SH-SY5Y (cell line): Measurements from ENCODE around the gene ZNF35.

Experiments used
- GATA2 ChIP-seq: IDR thresholded peaks from 2 replicates; pipeline ENCODE4 v1.6.1; 2011; ENCODE audit warnings: mild to moderate bottlenecking, low read depth, low read length
- GATA3 ChIP-seq: IDR thresholded peaks from 2 replicates; pipeline ENCODE4 v1.6.1; 2011; ENCODE audit warnings: low read depth, mild to moderate bottlenecking, low read length, moderate library complexity

Gene ZNF35

DNA sequence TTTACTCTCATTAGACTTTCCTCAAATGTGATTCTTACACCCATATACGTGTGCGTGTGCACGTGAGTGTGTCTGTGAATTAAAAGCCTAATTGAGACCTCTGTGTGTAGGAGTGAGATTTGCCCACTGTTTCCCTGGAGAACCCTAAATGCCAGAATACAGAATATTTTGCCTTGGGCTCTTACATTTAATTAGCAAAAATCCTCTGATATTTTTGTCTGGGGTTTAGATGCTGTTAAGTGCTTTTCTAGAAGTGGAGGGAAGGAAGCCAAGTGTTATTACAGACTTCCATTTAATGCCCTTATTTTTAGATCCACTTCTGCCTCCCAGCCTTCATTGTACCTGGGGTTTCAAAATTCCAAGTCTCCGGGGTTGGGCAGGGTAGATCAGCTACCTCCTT, 17.8 kb downstream of the ZNF35 start:
- TF ChIP-seq GATA2: no peak
- TF ChIP-seq GATA3: no peak

DNA sequence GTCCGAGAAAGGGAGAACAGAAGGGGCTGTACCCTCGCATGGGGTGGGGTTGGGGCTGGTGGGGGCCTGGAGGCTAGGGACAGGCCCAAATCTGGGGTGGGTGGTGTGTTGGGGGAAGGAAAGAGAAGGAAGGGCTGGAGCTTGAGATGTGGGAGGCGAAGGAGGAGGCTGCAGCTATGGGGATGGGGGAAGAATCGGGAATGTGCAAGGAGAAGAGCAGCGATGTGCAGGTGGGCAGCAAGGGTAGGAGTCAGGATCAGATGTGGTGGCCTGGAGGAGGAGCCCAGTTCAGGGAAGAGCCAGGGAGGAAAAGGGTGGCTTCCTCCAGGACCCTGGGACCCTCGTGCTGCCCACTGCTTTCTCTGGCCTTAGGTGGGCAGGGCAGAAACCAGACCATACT, 21.2 kb downstream of the ZNF35 start:
- TF ChIP-seq GATA3: no peak

DNA sequence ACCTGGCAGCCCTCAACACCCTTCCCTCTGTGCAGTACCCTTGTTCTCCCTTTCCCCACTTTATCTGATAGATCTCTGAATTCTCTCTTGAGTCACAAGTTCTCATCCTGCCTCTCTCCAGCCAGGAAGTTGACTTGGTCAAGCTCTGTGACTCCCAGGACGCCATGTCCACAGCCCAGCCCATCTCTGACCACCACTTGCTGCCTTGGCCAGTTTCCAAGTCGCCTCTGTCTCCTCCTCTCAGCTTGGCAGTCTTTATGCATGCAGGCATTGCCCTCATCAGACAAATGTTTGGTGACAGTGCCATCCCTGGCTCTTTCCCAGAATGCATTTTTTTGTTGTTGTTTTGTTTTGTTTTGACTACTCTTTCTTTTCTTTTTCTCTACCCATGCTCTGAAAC, 25.7 kb downstream of the ZNF35 start:
- no peak for TF ChIP-seq GATA3
- TF ChIP-seq GATA2: no peak

DNA sequence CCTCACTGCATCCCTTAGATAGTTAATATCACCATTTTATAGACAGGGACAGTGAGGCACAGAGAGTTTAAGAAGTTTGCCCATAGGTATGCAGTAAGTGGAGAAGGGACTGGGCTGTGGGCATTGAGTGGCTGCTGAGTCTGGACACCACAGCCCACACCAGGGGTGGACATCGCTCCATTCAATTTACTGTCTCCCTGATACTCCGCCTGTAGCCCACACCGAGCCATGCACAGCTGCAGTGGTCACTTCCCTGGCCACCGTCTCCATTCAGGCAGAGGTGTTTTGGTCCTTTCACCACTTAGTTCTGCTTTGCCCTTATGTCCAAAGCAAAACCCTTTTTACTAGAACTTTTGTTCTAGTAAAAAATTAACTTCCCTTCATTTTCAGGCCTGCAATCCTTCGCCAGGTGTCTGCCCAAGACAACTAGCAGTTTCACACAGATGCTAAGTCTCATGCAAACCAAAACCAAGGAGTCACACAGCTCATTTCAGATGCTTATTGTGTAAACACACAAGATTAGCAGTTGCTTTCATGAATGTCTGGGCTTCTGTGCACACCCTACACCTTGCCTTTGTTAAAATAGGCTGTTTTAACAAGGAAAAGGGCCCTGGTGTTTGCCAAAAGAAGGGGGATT, 30.1 kb downstream of the ZNF35 start:
- no peak for TF ChIP-seq GATA3
- no peak for TF ChIP-seq GATA2

DNA sequence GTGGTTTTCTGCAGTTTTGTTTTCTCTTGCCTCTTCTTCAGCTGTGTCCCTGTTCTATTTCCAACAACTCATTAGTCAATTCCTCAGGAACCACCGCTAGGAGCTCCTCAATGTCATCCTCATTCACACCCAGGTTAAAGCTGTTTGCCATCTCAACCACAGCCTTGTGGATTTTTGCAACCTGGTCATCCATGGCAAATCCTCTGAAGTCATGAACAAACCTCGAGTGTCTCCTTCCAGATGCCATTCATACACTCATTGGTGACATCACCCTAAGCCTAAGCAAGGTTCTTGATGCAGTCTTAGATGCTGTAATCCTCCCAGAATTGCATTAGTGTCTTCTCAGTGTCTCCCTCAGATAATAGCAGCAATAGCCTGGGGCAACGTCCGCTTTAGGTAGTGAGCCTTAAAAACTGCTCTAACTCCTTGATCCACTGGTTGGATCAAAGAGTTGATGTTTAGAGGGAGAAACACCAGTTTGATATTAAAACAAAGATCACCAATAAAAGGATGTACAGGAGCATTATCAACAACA, 32.5 kb downstream of the ZNF35 start:
- no peak for TF ChIP-seq GATA3

DNA sequence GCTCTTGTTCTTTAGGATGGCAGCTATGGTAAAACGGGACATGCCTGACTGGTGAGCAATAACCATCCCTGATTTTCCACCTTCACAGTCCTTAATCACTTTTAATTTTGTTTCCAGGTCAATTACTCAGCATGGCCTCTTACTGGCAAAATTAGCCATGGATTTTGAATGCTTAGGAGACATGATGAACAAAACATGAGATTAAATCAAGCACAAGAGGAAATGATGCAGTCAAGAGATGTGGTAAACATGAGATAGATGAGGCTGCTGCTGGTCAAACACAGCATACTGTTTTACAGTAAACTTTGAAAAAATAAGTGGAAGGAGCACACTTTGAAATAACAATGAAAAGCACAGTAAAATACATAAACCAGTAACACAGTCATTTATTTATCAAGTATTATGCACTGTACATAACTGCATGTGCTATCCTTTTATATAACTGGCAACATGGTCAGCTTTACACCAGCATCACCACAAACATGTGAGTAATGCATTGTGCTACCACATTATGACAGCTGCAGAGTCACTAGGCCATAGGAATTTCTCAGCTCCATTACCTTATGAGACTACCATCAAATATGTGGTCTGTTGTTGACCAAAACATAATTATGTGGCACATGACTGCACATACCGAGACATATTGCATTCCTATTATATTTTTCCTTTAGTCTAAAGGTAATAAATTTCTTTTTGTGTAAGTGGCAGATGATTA, 33.8 kb downstream of the ZNF35 start:
- no peak for TF ChIP-seq GATA2
- TF ChIP-seq GATA3: no peak

DNA sequence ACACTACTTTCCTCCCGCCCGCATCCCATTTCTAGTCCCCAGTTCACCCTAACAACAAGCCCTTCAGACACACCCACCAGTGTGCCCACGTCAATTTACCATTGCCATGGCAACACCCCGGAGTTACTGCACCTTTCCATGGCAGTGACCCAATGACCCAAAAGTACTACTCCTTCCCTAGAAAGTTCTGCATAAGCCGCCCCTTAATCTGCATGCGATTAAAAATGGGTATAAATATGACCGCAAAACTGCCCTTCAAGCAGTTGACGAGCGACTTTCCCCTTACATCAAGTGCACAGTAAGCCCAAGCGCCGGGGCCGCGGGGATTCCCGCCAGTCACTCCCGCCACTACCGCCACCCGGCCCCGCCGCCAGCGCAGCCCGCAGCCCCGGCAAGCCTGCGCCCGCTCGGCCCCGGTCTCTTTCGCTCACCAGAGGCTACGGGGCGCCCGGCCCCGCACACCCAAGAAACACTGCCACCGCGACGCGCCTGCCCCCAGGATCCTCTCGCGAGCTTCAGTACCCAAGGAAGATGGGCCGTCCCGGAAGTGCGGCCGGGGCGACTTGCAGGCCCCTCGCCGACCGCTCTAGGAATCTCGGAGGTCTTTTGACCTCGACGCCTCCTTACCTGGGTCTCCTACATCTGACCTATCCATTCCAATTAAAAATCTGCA, 36.7 kb downstream of the ZNF35 start:
- TF ChIP-seq GATA3: no peak
- no peak for TF ChIP-seq GATA2

DNA sequence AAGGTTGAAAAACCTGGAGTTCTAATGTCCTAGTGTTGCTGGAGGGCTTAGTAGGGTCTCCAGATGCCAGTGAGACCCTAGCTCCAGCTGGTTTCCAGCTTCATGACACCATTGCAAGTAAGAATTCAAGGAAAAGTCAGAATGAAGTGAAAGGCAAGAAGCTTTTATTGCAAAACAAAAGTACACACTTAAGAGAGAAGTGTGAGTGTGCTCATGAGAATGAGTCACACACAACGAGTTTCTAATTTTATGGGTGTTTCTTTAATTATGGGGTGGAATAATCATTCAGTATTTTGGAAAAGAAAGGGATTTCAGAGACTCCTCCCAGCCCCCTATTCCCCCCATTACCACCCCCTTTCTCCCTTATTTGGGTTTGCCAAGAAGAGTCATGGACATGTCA, 39.4 kb downstream of the ZNF35 start:
- no peak for TF ChIP-seq GATA3
- no peak for TF ChIP-seq GATA2
